RWPE2 (cell line): ENCODE results near the gene DPEP3.
"Not testable (repeated sequence)": the region's sequence is repeated elsewhere in the genome, so short reads cannot be mapped to it uniquely, and the experiment has no call there.

Experiments
- ATAC-seq: fragments of 200-7000 bp; cut with Tn5 transposase; 3 replicates; pipeline ENCODE4 v1.9.1; 2021; ENCODE audit warnings: low read depth
- DNase-seq: peaks from one replicate; pipeline ENCODE4 v3.0.0-alpha.2; 2020; ENCODE audit warnings: low spot score
- H3K27ac ChIP-seq: fragments of 450-650 bp; 2 replicates; pipeline ENCODE4 v1.5.1; 2017; ENCODE audit warnings: mild to moderate bottlenecking; ENCODE audit not compliant: poor library complexity, severe bottlenecking
- H3K27me3 ChIP-seq: fragments of 250-450 bp; sonication (Bioruptor Pico); 2 replicates; pipeline ENCODE4 v1.5.1; 2021; ENCODE audit warnings: mild to moderate bottlenecking, moderate library complexity; ENCODE audit not compliant: insufficient read depth, poor library complexity, severe bottlenecking
- H3K36me3 ChIP-seq: fragments of 250-450 bp; sonication (Bioruptor Pico); 2 replicates; pipeline ENCODE4 v1.5.1; 2020; ENCODE audit warnings: low read depth, mild to moderate bottlenecking, moderate library complexity
- H3K4me1 ChIP-seq: fragments of 250-450 bp; sonication (Bioruptor Pico); 2 replicates; pipeline ENCODE4 v1.5.1; 2021; ENCODE audit warnings: mild to moderate bottlenecking, moderate library complexity; ENCODE audit not compliant: insufficient read depth, poor library complexity, severe bottlenecking
- H3K4me3 ChIP-seq: fragments of 250-450 bp; sonication (Bioruptor Pico); 2 replicates; pipeline ENCODE4 v1.5.1; 2021; ENCODE audit warnings: mild to moderate bottlenecking, moderate library complexity; ENCODE audit not compliant: severe bottlenecking
- H3K9me3 ChIP-seq: fragments of 250-450 bp; sonication (Bioruptor Pico); 2 replicates; pipeline ENCODE4 v1.5.1; 2021; ENCODE audit warnings: mild to moderate bottlenecking, moderate library complexity; ENCODE audit not compliant: severe bottlenecking
- CTCF ChIP-seq: fragments of 450-650 bp; IDR thresholded peaks from one replicate; pipeline ENCODE4 v1.5.1; 2017; ENCODE audit warnings: mild to moderate bottlenecking, moderate library complexity; ENCODE audit not compliant: poor library complexity, severe bottlenecking

The DPEP3 gene

DNA sequence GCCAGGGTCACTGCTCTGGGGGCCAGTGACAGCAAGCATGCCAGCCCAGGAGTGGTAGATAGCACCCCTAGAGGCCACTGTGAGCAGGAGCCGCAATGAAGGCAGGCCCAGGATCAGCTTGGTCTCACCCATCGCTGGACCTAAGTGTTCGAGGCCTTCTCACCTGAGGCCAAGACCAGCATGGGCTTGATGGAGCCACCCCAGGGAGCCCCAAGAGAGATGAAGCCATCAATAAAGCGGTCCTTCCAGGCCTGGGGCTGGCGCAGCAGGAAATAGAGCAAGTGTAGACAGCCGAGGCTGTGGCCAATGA, 38.1 kb downstream of the DPEP3 start:
- Histone ChIP-seq H3K9me3 (no peaks in the 10 kb centered on the region), H3K4me3 (no peak overlapping the region), H3K4me1 (no peaks in the 10 kb centered on the region), H3K27me3 (no peaks in the 10 kb centered on the region), H3K36me3 (peaks cover 57% of the 10 kb centered on the region), H3K27ac (no peak overlapping the region)
- no peak for DNase-seq
- peak; percentile 67 for TF ChIP-seq CTCF
- ATAC-seq: peak; percentile 58

GRCh38 chr16:67941469-67942199, 38.7 kb downstream of the DPEP3 start:
- Histone ChIP-seq H3K4me3 (no peak overlapping the region), H3K27me3 (no peaks in the 10 kb centered on the region), H3K4me1 (no peaks in the 10 kb centered on the region), H3K36me3 (peaks cover 52% of the 10 kb centered on the region), H3K9me3 (no peaks in the 10 kb centered on the region), H3K27ac (no peak overlapping the region)
- no peak for TF ChIP-seq CTCF
- no peak for ATAC-seq
- no peak for DNase-seq

DNA sequence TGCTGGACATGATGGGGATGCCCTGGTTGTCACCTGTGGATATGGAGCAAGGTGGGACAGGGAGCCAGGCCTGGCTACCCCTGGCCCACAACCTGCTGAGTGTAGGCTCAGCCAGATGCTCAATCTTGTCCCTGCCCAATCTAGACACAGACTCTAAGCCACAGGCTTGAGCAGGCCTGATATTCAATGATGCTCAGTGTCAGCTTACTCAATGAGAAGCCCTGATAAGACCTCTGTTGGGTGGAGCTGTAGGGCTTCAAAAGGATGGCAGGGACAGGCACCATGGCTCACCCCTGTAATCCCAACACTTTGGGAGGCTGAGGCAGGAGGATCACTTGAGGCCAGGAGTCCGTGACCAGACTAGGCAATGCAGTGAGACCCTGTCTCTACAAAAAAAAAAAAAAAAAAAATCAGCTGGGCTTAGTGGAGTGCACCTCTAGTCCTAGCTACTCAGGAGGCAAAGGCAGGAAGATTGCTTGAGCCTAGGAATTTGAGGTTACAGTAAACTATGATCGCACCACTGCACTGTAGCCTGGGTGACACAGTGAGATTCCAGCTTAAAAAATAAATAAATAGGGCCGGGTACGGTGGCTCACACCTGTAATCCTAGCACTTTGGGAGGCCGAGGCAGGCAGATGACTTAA, 39.7 kb downstream of the DPEP3 start:
- TF ChIP-seq CTCF: no peak
- Histone ChIP-seq H3K4me3 (no peak overlapping the region), H3K4me1 (no peaks in the 10 kb centered on the region), H3K27ac (no peak overlapping the region), H3K9me3 (no peaks in the 10 kb centered on the region), H3K27me3 (no peaks in the 10 kb centered on the region), H3K36me3 (peaks cover 42% of the 10 kb centered on the region)
- no peak for DNase-seq
- no peak for ATAC-seq

- no peak overlapping the region for H3K27ac ChIP-seq
- H3K4me3 ChIP-seq: no peak overlapping the region
- no peaks in the 10 kb centered on the region for H3K27me3 ChIP-seq
- H3K9me3 ChIP-seq: no peaks in the 10 kb centered on the region
- DNase-seq: peak; percentile 68
- no peak for ATAC-seq
- peaks cover 34% of the 10 kb centered on the region for H3K36me3 ChIP-seq
- TF ChIP-seq CTCF: no peak
- no peaks in the 10 kb centered on the region for H3K4me1 ChIP-seq
These were observed 40.5 kb downstream of the DPEP3 start for GRCh38 chr16:67939507-67940445.

GRCh38 chr16:67937713-67938112, 42.6 kb downstream of the DPEP3 start:
- not testable (repeated sequence) for H3K27ac ChIP-seq, ATAC-seq, DNase-seq, H3K4me3 ChIP-seq, H3K27me3 ChIP-seq, H3K9me3 ChIP-seq, H3K4me1 ChIP-seq
- peaks cover 16% of the 10 kb centered on the region for H3K36me3 ChIP-seq
